Prostate gland (tissue), 2 donors: Measurements from ENCODE around the gene BCAP31. TPM values are rescaled to one million over a fixed set of nuclear protein-coding genes. Genes with fewer than 3 reads are reported as not detected.
"Not testable (repeated sequence)": the region's sequence is repeated elsewhere in the genome, so short reads cannot be mapped to it uniquely, and the experiment has no call there.

Experiments used
- DNase-seq: peaks from one replicate; pipeline ENCODE4 v3.0.0-alpha.2; 2019; ENCODE audit warnings: low spot score
- H3K27ac ChIP-seq, 2 donors: fragments of 200-600 bp; sonication (generic); 2 replicates each; pipeline ENCODE4 v1.5.1; 2017 to 2019
- H3K27me3 ChIP-seq: fragments of 200-600 bp; sonication (generic); replicated peaks from 2 replicates; pipeline ENCODE4 v1.5.1; 2019; ENCODE audit not compliant: insufficient read depth
- H3K36me3 ChIP-seq, 2 donors: fragments of 200-600 bp; sonication (generic); 1 replicate in 1 of 2; 2 replicates in 1 of 2; pipeline versions ENCODE4 v1.5.1 to v1.8.1; 2017 to 2019
- H3K4me1 ChIP-seq: fragments of 200-600 bp; sonication (generic); replicated peaks from 2 replicates; pipeline ENCODE4 v1.5.1; 2019
- H3K4me3 ChIP-seq, 2 donors: fragments of 200-600 bp; sonication (generic); 2 replicates each; pipeline ENCODE4 v1.5.1; 2017 to 2019
- H3K9me3 ChIP-seq: fragments of 200-600 bp; sonication (generic); 2 replicates; pipeline ENCODE4 v1.5.1; 2017
- CTCF ChIP-seq, 4 experiments: fragments of 200-600 bp in 2 of 4; fragments of 450-650 bp in 2 of 4; sonication (generic) in 2 of 4; IDR thresholded peaks; 1 replicate in 3 of 4; 2 replicates in 1 of 4; pipeline ENCODE4 v1.5.1; 2016 to 2019; ENCODE audit warnings: antibody characterized with exemption in 4 of 4, mild to moderate bottlenecking in 2 of 4, moderate library complexity in 2 of 4
- POLR2A ChIP-seq: fragments of 450-650 bp; IDR thresholded peaks from one replicate; pipeline ENCODE4 v1.6.1; 2016; ENCODE audit warnings: antibody characterized with exemption, mild to moderate bottlenecking
- POLR2AphosphoS5 ChIP-seq: sonication (generic); formaldehyde crosslinking; IDR thresholded peaks from one replicate; pipeline ENCODE4 v1.6.1; 2017; ENCODE audit warnings: antibody characterized with exemption
- WGBS: methylation state at CpG from one replicate; pipeline ENCODE4 v1.1.5; 2018; 5-methylcytosine and 5-hydroxymethylcytosine counted together
- intact Hi-C: fragments of 100-400 bp; cut with DNase I; formaldehyde crosslinking; loops from one replicate; pipeline ENCODE4 v1.14.2; 2022
- total RNA-seq, 2 donors: library from RNA; depleted of rRNA; stranded (reverse); fragments of >200 nt; gene quantifications; one replicate each; pipeline ENCODE4 v1.1.0, GENCODE V29; 2016

BCAP31 gene
- total RNA-seq, 2 donors from 2014 or later: 144 to 244 TPM

GRCh38 chrX:153709726-153710674 is 14.2 kb downstream of the BCAP31 start:
- intact Hi-C loops: loop anchor here (10.0 kb wide), 1 partner anchor 155 kb away; no protein-coding TSS in a partner anchor
- DNase-seq: no peak
- Histone ChIP-seq H3K27ac (no peak overlapping the region), H3K27me3 (no peaks in the 10 kb centered on the region), H3K36me3 (no peaks in the 10 kb centered on the region), H3K4me3 (no peak overlapping the region), H3K4me1 (no peaks in the 10 kb centered on the region), H3K9me3 (no peaks in the 10 kb centered on the region)
- WGBS: 82% methylated on average over 20 of the region's 27 CpGs
- TF ChIP-seq POLR2A: no peak
- TF ChIP-seq CTCF (IDR thresholded peaks at IDR 0.05): no peak
- no peak for TF ChIP-seq POLR2AphosphoS5

- H3K9me3 ChIP-seq: no peaks in the 10 kb centered on the region
- intact Hi-C loops: loop anchor here (10.0 kb wide), 1 partner anchor 154 kb away; no protein-coding TSS in a partner anchor
- H3K36me3 ChIP-seq: no peaks in the 10 kb centered on the region
- no peaks in the 10 kb centered on the region for H3K27me3 ChIP-seq
- H3K4me1 ChIP-seq: no peaks in the 10 kb centered on the region
- no peak overlapping the region for H3K27ac ChIP-seq
- 17% methylated on average over 10 of the region's 13 CpGs for WGBS
- no peak overlapping the region for H3K4me3 ChIP-seq
- DNase-seq: peak; percentile 64
- TF ChIP-seq POLR2A (no peak), POLR2AphosphoS5 (peak; percentile 57), CTCF (IDR thresholded peaks at IDR 0.05) (peak in 3 of 4 experiments; percentile 65 to 82 (median 78))
These were observed 15.8 kb downstream of the BCAP31 start for GRCh38 chrX:153708415-153708814.

- TF ChIP-seq POLR2A: no peak
- TF ChIP-seq POLR2AphosphoS5: no peak
- TF ChIP-seq CTCF (IDR thresholded peaks at IDR 0.05): no peak
- no peaks in the 10 kb centered on the region for H3K36me3 ChIP-seq
- no peaks in the 10 kb centered on the region for H3K9me3 ChIP-seq
- 81% methylated on average over 6 of the region's 6 CpGs for WGBS
- intact Hi-C loops: loop anchor here (10.0 kb wide), 1 partner anchor 153 kb away; no protein-coding TSS in a partner anchor
- H3K4me1 ChIP-seq: no peaks in the 10 kb centered on the region
- no peaks in the 10 kb centered on the region for H3K27me3 ChIP-seq
- no peak overlapping the region for H3K27ac ChIP-seq
- H3K4me3 ChIP-seq: no peak overlapping the region
- DNase-seq: no peak
These were observed 16.8 kb downstream of the BCAP31 start for GRCh38 chrX:153707406-153707805.

- WGBS: 75% methylated on average over 9 of the region's 9 CpGs
- intact Hi-C loops: loop anchor here (10.0 kb wide), 1 partner anchor 152 kb away; no protein-coding TSS in a partner anchor
- Histone ChIP-seq H3K4me1 (no peaks in the 10 kb centered on the region), H3K27me3 (no peaks in the 10 kb centered on the region), H3K36me3 (no peaks in the 10 kb centered on the region), H3K27ac (no peak overlapping the region), H3K9me3 (no peaks in the 10 kb centered on the region), H3K4me3 (no peak overlapping the region)
- DNase-seq: no peak
- TF ChIP-seq POLR2A (no peak), POLR2AphosphoS5 (no peak), CTCF (IDR thresholded peaks at IDR 0.05) (no peak)
These were observed 17.4 kb downstream of the BCAP31 start for GRCh38 chrX:153706799-153707198.

- not testable (repeated sequence) for H3K36me3 ChIP-seq
These were observed 18.7 kb downstream of the BCAP31 start for GRCh38 chrX:153705403-153706060.

GRCh38 chrX:153704631-153705402 is 19.4 kb downstream of the BCAP31 start:
- not testable (repeated sequence) for H3K9me3 ChIP-seq, H3K27me3 ChIP-seq, DNase-seq, H3K4me1 ChIP-seq, H3K36me3 ChIP-seq, H3K4me3 ChIP-seq
- WGBS: 59% methylated on average over 6 of the region's 12 CpGs
- intact Hi-C loops: loop anchor here (10.0 kb wide), 1 partner anchor 150 kb away; no protein-coding TSS in a partner anchor
- peak overlapping the region in 1 of 2 donors; percentile 18 for H3K27ac ChIP-seq

More at GRCh38 chrX:153705403-153706060, 18.7 kb downstream of the BCAP31 start:
- H3K4me3 ChIP-seq, H3K4me1 ChIP-seq, DNase-seq, H3K9me3 ChIP-seq, H3K27me3 ChIP-seq, H3K27ac ChIP-seq: not testable (repeated sequence)
- WGBS: 90% methylated on average over 10 of the region's 18 CpGs
- intact Hi-C loops: loop anchor here (10.0 kb wide), 1 partner anchor 151 kb away; no protein-coding TSS in a partner anchor
